Psoas muscle (tissue), 8 donors: ENCODE measurements around the gene RILP. TPM values are rescaled to one million over a fixed set of nuclear protein-coding genes. Genes with fewer than 3 reads are reported as not detected.
A peak's percentile ranks its signal among the peaks of the same experiment; 100 is the strongest.
"Not testable (repeated sequence)": the region's sequence is repeated elsewhere in the genome, so short reads cannot be mapped to it uniquely, and the experiment has no call there.

ENCODE experiments used
- ATAC-seq, 4 donors: fragments of 200-7000 bp; cut with Tn5 transposase; one replicate each; pipeline ENCODE4 v1.9.1; 2020; ENCODE audit warnings: moderate library complexity in 3 of 4, mild to moderate bottlenecking in 2 of 4
- DNase-seq, 2 donors: peaks; one replicate each; pipeline ENCODE4 v3.0.0-alpha.2; 2020
- H3K27ac ChIP-seq: fragments of 200-600 bp; one replicate; pipeline ENCODE4 v1.8.0; 2022
- H3K27me3 ChIP-seq, 3 donors: fragments of 200-600 bp in 1 of 3; one replicate each; pipeline versions ENCODE4 v1.6.1 to v1.8.0; 2013 to 2022; ENCODE audit warnings: low read length in 2 of 3, mild to moderate bottlenecking in 2 of 3, moderate library complexity in 1 of 3; ENCODE audit not compliant: insufficient read depth in 3 of 3
- H3K36me3 ChIP-seq, 2 donors: fragments of 200-600 bp in 1 of 2; one replicate each; pipeline versions ENCODE4 v1.6.1 to v1.8.0; 2013 to 2022; ENCODE audit warnings: low read depth in 1 of 2, mild to moderate bottlenecking in 1 of 2, moderate library complexity in 1 of 2; ENCODE audit not compliant: insufficient read depth in 1 of 2
- H3K4me1 ChIP-seq: fragments of 200-600 bp; one replicate; pipeline ENCODE4 v1.8.0; 2022
- H3K4me3 ChIP-seq: fragments of 200-600 bp; one replicate; pipeline ENCODE4 v1.8.0; 2022; ENCODE audit warnings: mild to moderate bottlenecking
- H3K9me3 ChIP-seq: fragments of 200-600 bp; one replicate; pipeline ENCODE4 v1.8.0; 2022
- CTCF ChIP-seq: fragments of 200-600 bp; IDR thresholded peaks from one replicate; pipeline ENCODE4 v1.8.0; 2022; ENCODE audit warnings: antibody characterized with exemption
- WGBS, 3 donors: extraction: QIAGEN DNeasy Blood & Tissue Kit; methylation state at CpG; one replicate each; pipeline versions ENCODE4 v1.1.6 to v1.1.7; 2013; 5-methylcytosine and 5-hydroxymethylcytosine counted together
- intact Hi-C, 2 donors: fragments of 100-400 bp; cut with DNase I; formaldehyde crosslinking; loops; one replicate each; pipeline versions ENCODE4 v1.11.0 to v1.14.2; 2022
- polyA plus RNA-seq, 3 donors: library from polyadenylated mRNA; stranded (reverse); fragments of 200-250 nt; gene quantifications; one replicate each; pipeline ENCODE4 v1.2.3, GENCODE V29; 2013
- total RNA-seq, 4 donors: library from RNA; stranded (reverse); fragmentation: NEBNext Ultra II Directional in 2 of 4; extraction: Animal tissue kit (Norgen Biotek cat#: 25700) in 2 of 4; gene quantifications; one replicate each; pipeline versions ENCODE4 v1.2.1 to v1.2.4, GENCODE V29; 2021 to 2023
- donor health status: healthy with polysubstance abuse.
- donor health status: DM: no; HTN: no; CAD: no; lungs with moderate emphysema.
- donor health status: Bipolar disorder and iron deficiency.
- donor health status: healthy.
- donor health status: DM: yes; HTN: yes; CAD: no.
- donor health status: DM: no; HTN: no; CAD: no.
- donor health status: DM: no; HTN: no; CAD: no.
- donor health status: DM: yes; HTN: yes; CAD: no.

Gene RILP
- total and polyA plus RNA-seq, 7 donors, result 23.3 to 49.9 (median 29.9) TPM

GRCh38 chr17:1658100-1658499, 8.4 kb upstream of the RILP start:
- DNase-seq, result no peak
- ATAC-seq, result no peak
- no peak for TF ChIP-seq CTCF
- Histone ChIP-seq H3K27me3 (no peaks in the 10 kb centered on the region), H3K9me3 (no peaks in the 10 kb centered on the region), H3K4me3 (no peak overlapping the region), H3K36me3 (peaks cover 36 to 100% of the 10 kb centered on the region in 2 donors), H3K4me1 (no peaks in the 10 kb centered on the region), H3K27ac (no peak overlapping the region)
- intact Hi-C loops, result no loop called here
- 92% methylated on average over 9 of the region's 9 CpGs for WGBS, 3 donors

GRCh38 chr17:1653735-1654134, 4.1 kb upstream of the RILP start:
- no peak for DNase-seq
- 85 to 88% (median 86%) methylated on average over 14 of the region's 14 CpGs for WGBS, 3 donors
- TF ChIP-seq CTCF, result no peak

GRCh38 chr17:1652794-1653193, 3.1 kb upstream of the RILP start:
- ATAC-seq, H3K27me3 ChIP-seq, H3K4me3 ChIP-seq, H3K9me3 ChIP-seq, DNase-seq, intact Hi-C loops: not testable (repeated sequence)
- Histone ChIP-seq H3K36me3 (peaks cover 23 to 77% of the 10 kb centered on the region in 2 donors), H3K27ac (peak overlapping the region; percentile 100), H3K4me1 (peaks cover 19% of the 10 kb centered on the region)
- 78 to 87% (median 80%) methylated on average over 7 of the region's 7 CpGs for WGBS, 3 donors

More at GRCh38 chr17:1653735-1654134, 4.1 kb upstream of the RILP start:
- peaks cover 23 to 87% of the 10 kb centered on the region in 2 donors for H3K36me3 ChIP-seq
- intact Hi-C loops, result no loop called here
- no peaks in the 10 kb centered on the region for H3K9me3 ChIP-seq
- H3K4me3 ChIP-seq, result no peak overlapping the region
- H3K27ac ChIP-seq, result peak overlapping the region; percentile 23
- no peaks in the 10 kb centered on the region for H3K27me3 ChIP-seq
- no peak for ATAC-seq
- H3K4me1 ChIP-seq, result peaks cover 16% of the 10 kb centered on the region

- 90 to 95% (median 93%) methylated on average over 4 of the region's 4 CpGs for WGBS, 3 donors
- DNase-seq (no peak), ATAC-seq (no peak)
- Histone ChIP-seq H3K27ac (peak overlapping the region; percentile 100), H3K4me1 (peaks cover 23% of the 10 kb centered on the region), H3K4me3 (no peak overlapping the region), H3K27me3 (no peaks in the 10 kb centered on the region), H3K36me3 (peaks cover 17 to 77% of the 10 kb centered on the region in 2 donors), H3K9me3 (no peaks in the 10 kb centered on the region)
- TF ChIP-seq CTCF, result no peak
- intact Hi-C loops, result loop anchor here in 1 of 2 donors (2.0 kb wide), 1 partner anchor 17 kb away; no protein-coding TSS in a partner anchor
These were observed 1.8 kb upstream of the RILP start for GRCh38 chr17:1651559-1651844.

- H3K36me3 ChIP-seq, result peaks cover 12 to 77% of the 10 kb centered on the region in 2 donors
- 66 to 80% (median 70%) methylated on average over 22 of the region's 22 CpGs for WGBS, 3 donors
- DNase-seq, result no peak
- no peaks in the 10 kb centered on the region for H3K9me3 ChIP-seq
- intact Hi-C loops, result loop anchor here in 1 of 2 donors (2.0 kb wide), 1 partner anchor 18 kb away; no protein-coding TSS in a partner anchor
- peaks cover 23% of the 10 kb centered on the region for H3K4me1 ChIP-seq
- ATAC-seq, result no peak
- no peak for TF ChIP-seq CTCF
- H3K27me3 ChIP-seq, result no peaks in the 10 kb centered on the region
- peak overlapping the region; percentile 100 for H3K27ac ChIP-seq
- peak overlapping the region; percentile 90 for H3K4me3 ChIP-seq
These were observed 1.3 kb upstream of the RILP start for GRCh38 chr17:1650731-1651558.
